ENCODE measurements around the gene RGL4. TPM values are rescaled to one million over a fixed set of nuclear protein-coding genes. Genes with fewer than 3 reads are reported as not detected.
A peak's percentile ranks its signal among the peaks of the same experiment; 100 is the strongest.

RGL4 gene
- total and polyA plus RNA-seq, 9 donors = 0.20 to 0.31 TPM; not detected in 7

DNA sequence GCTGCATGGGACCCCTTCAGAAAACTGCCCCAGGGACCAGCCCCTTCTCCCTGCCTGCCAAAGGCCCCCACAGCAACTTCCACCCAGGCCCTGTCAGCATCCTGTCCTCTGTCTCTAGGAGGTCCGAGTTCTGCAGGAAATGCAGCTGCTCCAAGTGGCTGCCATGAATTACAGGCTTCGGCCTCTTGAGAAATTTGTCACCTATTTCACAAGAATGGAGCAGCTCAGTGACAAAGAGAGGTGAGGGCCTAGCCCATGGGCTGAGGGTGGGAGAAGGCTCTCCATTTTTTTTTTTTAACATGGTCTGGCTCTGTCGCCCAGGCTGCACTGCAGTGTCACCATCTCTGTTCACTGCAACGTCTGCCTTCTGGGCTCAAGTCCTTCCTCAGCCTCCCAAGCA, 7.3 kb downstream of the RGL4 start:
- Histone ChIP-seq H3K4me1 (ENCODE audit: insufficient read depth) (no peaks in the 10 kb centered on the region), H3K27me3 (no peaks in the 10 kb centered on the region), H3K27ac (no peak overlapping the region), H3K4me3 (no peak overlapping the region), H3K9me3 (no peaks in the 10 kb centered on the region), H3K36me3 (no peaks in the 10 kb centered on the region)
- WGBS, 3 donors = 78 to 84% (median 81%) methylated on average over 4 of the region's 4 CpGs
- intact Hi-C loops (cut with DNase I) = no loop called here
- TF ChIP-seq, protein P1, sequence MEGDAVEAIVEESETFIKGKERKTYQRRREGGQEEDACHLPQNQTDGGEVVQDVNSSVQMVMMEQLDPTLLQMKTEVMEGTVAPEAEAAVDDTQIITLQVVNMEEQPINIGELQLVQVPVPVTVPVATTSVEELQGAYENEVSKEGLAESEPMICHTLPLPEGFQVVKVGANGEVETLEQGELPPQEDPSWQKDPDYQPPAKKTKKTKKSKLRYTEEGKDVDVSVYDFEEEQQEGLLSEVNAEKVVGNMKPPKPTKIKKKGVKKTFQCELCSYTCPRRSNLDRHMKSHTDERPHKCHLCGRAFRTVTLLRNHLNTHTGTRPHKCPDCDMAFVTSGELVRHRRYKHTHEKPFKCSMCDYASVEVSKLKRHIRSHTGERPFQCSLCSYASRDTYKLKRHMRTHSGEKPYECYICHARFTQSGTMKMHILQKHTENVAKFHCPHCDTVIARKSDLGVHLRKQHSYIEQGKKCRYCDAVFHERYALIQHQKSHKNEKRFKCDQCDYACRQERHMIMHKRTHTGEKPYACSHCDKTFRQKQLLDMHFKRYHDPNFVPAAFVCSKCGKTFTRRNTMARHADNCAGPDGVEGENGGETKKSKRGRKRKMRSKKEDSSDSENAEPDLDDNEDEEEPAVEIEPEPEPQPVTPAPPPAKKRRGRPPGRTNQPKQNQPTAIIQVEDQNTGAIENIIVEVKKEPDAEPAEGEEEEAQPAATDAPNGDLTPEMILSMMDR (IDR thresholded peaks at IDR 0.05) = no peak
- no peak for TF ChIP-seq POLR2A (IDR thresholded peaks at IDR 0.05)
- no peak for TF ChIP-seq EP300 (IDR thresholded peaks at IDR 0.05)
- peak in 1 of 5 donors; percentile 17 for DNase-seq

DNA sequence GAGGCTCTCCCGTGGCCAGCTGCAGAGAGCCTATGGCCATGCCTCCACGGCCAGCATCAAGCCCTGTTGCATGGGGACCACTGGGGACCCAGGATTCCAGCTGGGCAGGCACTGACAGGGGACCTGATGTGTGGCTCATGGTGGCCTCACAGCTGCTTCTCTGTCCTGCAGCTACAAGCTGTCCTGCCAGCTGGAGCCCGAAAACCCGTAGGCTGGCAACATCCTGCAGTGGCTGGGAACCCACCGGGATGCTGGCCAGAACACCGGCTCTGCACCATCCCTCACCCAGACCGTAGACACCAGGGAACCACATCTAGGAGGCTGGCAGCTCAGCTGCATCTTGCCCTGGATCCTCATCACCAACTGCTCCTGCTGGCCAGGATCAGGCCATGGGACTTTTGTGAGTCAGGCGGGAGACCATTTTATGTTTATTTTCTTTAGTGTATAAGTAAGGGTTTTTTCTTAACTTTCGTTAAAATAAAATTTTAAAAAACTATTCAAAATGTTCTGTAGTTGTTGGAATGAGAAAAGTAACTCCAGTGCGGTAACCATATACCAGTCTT, 7.9 kb downstream of the RGL4 start:
- H3K27ac ChIP-seq = no peak overlapping the region
- TF ChIP-seq POLR2A (IDR thresholded peaks at IDR 0.05) = no peak
- TF ChIP-seq, protein P1 (IDR thresholded peaks at IDR 0.05) = no peak
- TF ChIP-seq EP300 (IDR thresholded peaks at IDR 0.05) = no peak
- no peaks in the 10 kb centered on the region for H3K4me1 ChIP-seq (ENCODE audit: insufficient read depth)
- WGBS, 3 donors = 92 to 97% (median 93%) methylated on average over 8 to 10 of the region's 10 CpGs
- DNase-seq = no peak
- intact Hi-C loops (cut with DNase I) = no loop called here
- no peaks in the 10 kb centered on the region for H3K36me3 ChIP-seq
- H3K9me3 ChIP-seq = no peaks in the 10 kb centered on the region
- no peak overlapping the region for H3K4me3 ChIP-seq
- no peaks in the 10 kb centered on the region for H3K27me3 ChIP-seq

DNA sequence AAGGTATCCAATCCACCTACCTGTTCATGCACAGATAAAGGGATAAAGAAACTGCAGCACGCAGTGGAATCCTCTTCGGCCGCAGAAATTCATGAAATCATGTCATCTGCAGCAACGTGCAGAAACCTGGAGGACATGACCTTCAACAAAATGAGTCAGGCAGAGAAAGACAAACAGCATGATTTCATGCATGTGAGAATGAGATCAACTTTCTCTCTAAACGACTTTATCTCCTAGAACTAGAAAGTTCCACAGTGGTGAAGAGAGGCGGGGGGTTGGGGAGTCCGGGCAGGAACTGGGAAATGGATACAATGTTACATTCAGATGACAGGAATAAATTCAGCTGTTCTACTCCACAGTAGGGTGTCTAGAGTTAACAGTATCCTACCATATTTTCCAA, 9.9 kb downstream of the RGL4 start:
- H3K4me1 ChIP-seq (ENCODE audit: insufficient read depth) = no peaks in the 10 kb centered on the region
- no peak overlapping the region for H3K27ac ChIP-seq
- H3K9me3 ChIP-seq = no peaks in the 10 kb centered on the region
- TF ChIP-seq POLR2A (IDR thresholded peaks at IDR 0.05) (no peak), EP300 (IDR thresholded peaks at IDR 0.05) (no peak)
- TF ChIP-seq, protein P1 (IDR thresholded peaks at IDR 0.05) = no peak
- intact Hi-C loops (cut with DNase I) = no loop called here
- DNase-seq = no peak
- H3K36me3 ChIP-seq = no peaks in the 10 kb centered on the region
- H3K4me3 ChIP-seq = no peak overlapping the region
- no peaks in the 10 kb centered on the region for H3K27me3 ChIP-seq
- 72 to 78% (median 76%) methylated on average over 7 of the region's 7 CpGs for WGBS, 3 donors

DNA sequence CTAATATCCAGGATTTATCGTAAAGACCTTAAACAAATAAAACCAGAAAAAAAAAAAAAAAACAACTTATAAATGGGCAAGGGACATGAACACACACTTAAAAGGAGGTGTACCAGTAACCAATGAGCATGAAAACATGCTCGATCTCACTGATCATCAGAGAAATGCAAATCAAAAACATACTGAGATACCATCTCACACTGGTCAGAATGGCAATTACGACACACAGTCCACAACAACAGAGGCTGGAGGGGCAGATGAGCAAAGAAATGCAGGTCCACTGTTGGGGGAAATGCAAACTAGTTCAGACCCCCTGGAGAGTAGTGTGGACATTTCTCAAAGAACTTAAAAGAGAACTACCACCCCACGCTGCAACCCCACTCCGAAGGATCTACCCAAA, 13.2 kb downstream of the RGL4 start:
- no peak overlapping the region for H3K27ac ChIP-seq
- WGBS, 3 donors = 90 to 92% (median 91%) methylated on average over 5 of the region's 5 CpGs

More for the DNA sequence above, 13.2 kb downstream of the RGL4 start:
- H3K36me3 ChIP-seq = no peaks in the 10 kb centered on the region
- no peak for DNase-seq
- intact Hi-C loops (cut with DNase I) = no loop called here
- H3K27me3 ChIP-seq = no peaks in the 10 kb centered on the region
- H3K4me1 ChIP-seq (ENCODE audit: insufficient read depth) = no peaks in the 10 kb centered on the region
- TF ChIP-seq EP300 (IDR thresholded peaks at IDR 0.05) = no peak
- TF ChIP-seq, protein P1 (IDR thresholded peaks at IDR 0.05) = no peak
- TF ChIP-seq POLR2A (IDR thresholded peaks at IDR 0.05) = no peak
- no peaks in the 10 kb centered on the region for H3K9me3 ChIP-seq
- H3K4me3 ChIP-seq = no peak overlapping the region

All from ovary (tissue), 9 donors.